Measurements from ENCODE around the gene PIGB.

Gene PIGB

GRCh38 chr15:55343168-55343567 lies 24.1 kb downstream of the PIGB start:
- Histone ChIP-seq H3K27me3 (ENCODE audit: control insufficient read depth in 5 of 5, insufficient read depth in 4 of 5, low read length in 5 of 5) (no peaks in the 10 kb centered on the region), H3K27ac (ENCODE audit: low read depth, low read length) (no peak overlapping the region), H3K36me3 (ENCODE audit: control insufficient read depth in 5 of 5, insufficient read depth in 5 of 5, low read length in 5 of 5) (peaks cover 0 to 23% (median 9%) of the 10 kb centered on the region in 5 donors), H3K4me3 (ENCODE audit: low read depth in 1 of 5, low read length in 5 of 5) (no peak overlapping the region), H3K4me1 (ENCODE audit: control insufficient read depth in 5 of 5, insufficient read depth in 5 of 5, low read length in 5 of 5) (peaks cover 0 to 7% (median 5%) of the 10 kb centered on the region in 5 donors), H3K9ac (ENCODE audit: low read length in 5 of 5) (no peak overlapping the region), H3K9me3 (ENCODE audit: control insufficient read depth in 5 of 5, low read length in 5 of 5) (no peaks in the 10 kb centered on the region)

- Histone ChIP-seq H3K9me3 (ENCODE audit: control insufficient read depth in 5 of 5, low read length in 5 of 5) (no peaks in the 10 kb centered on the region), H3K4me3 (ENCODE audit: low read depth in 1 of 5, low read length in 5 of 5) (no peak overlapping the region), H3K9ac (ENCODE audit: low read length in 5 of 5) (no peak overlapping the region), H3K27ac (ENCODE audit: low read depth, low read length) (no peak overlapping the region), H3K36me3 (ENCODE audit: control insufficient read depth in 5 of 5, insufficient read depth in 5 of 5, low read length in 5 of 5) (peaks cover 0 to 19% (median 6%) of the 10 kb centered on the region in 5 donors), H3K4me1 (ENCODE audit: control insufficient read depth in 5 of 5, insufficient read depth in 5 of 5, low read length in 5 of 5) (peaks cover 0 to 7% (median 5%) of the 10 kb centered on the region in 5 donors), H3K27me3 (ENCODE audit: control insufficient read depth in 5 of 5, insufficient read depth in 4 of 5, low read length in 5 of 5) (no peaks in the 10 kb centered on the region)
These were observed 25.2 kb downstream of the PIGB start for GRCh38 chr15:55344206-55344605.

- Histone ChIP-seq H3K9ac (ENCODE audit: low read length in 5 of 5) (no peak overlapping the region), H3K4me3 (ENCODE audit: low read depth in 1 of 5, low read length in 5 of 5) (no peak overlapping the region), H3K9me3 (ENCODE audit: control insufficient read depth in 5 of 5, low read length in 5 of 5) (no peaks in the 10 kb centered on the region), H3K36me3 (ENCODE audit: control insufficient read depth in 5 of 5, insufficient read depth in 5 of 5, low read length in 5 of 5) (peaks cover 0 to 12% (median 9%) of the 10 kb centered on the region in 5 donors), H3K4me1 (ENCODE audit: control insufficient read depth in 5 of 5, insufficient read depth in 5 of 5, low read length in 5 of 5) (peaks cover 0 to 7% (median 5%) of the 10 kb centered on the region in 5 donors), H3K27ac (ENCODE audit: low read depth, low read length) (no peak overlapping the region), H3K27me3 (ENCODE audit: control insufficient read depth in 5 of 5, insufficient read depth in 4 of 5, low read length in 5 of 5) (no peaks in the 10 kb centered on the region)
These were observed 29.3 kb downstream of the PIGB start for GRCh38 chr15:55348281-55348778.

- H3K36me3 ChIP-seq (ENCODE audit: control insufficient read depth in 5 of 5, insufficient read depth in 5 of 5, low read length in 5 of 5), result peaks cover 0 to 13% (median 9%) of the 10 kb centered on the region in 5 donors
- H3K27ac ChIP-seq (ENCODE audit: low read depth, low read length), result no peak overlapping the region
- H3K27me3 ChIP-seq (ENCODE audit: control insufficient read depth in 5 of 5, insufficient read depth in 4 of 5, low read length in 5 of 5), result no peaks in the 10 kb centered on the region
These were observed 30.3 kb downstream of the PIGB start for GRCh38 chr15:55349282-55349681.

GRCh38 chr15:55353025-55353424 lies 34.0 kb downstream of the PIGB start:
- Histone ChIP-seq H3K27ac (ENCODE audit: low read depth, low read length) (no peak overlapping the region), H3K27me3 (ENCODE audit: control insufficient read depth in 5 of 5, insufficient read depth in 4 of 5, low read length in 5 of 5) (no peaks in the 10 kb centered on the region), H3K4me3 (ENCODE audit: low read depth in 1 of 5, low read length in 5 of 5) (no peak overlapping the region), H3K4me1 (ENCODE audit: control insufficient read depth in 5 of 5, insufficient read depth in 5 of 5, low read length in 5 of 5) (no peaks in the 10 kb centered on the region), H3K9me3 (ENCODE audit: control insufficient read depth in 5 of 5, low read length in 5 of 5) (no peaks in the 10 kb centered on the region), H3K36me3 (ENCODE audit: control insufficient read depth in 5 of 5, insufficient read depth in 5 of 5, low read length in 5 of 5) (peaks cover 3 to 35% (median 29%) of the 10 kb centered on the region in 5 donors), H3K9ac (ENCODE audit: low read length in 5 of 5) (no peak overlapping the region)

More at GRCh38 chr15:55349282-55349681, 30.3 kb downstream of the PIGB start:
- Histone ChIP-seq H3K9ac (ENCODE audit: low read length in 5 of 5) (no peak overlapping the region), H3K9me3 (ENCODE audit: control insufficient read depth in 5 of 5, low read length in 5 of 5) (no peaks in the 10 kb centered on the region), H3K4me1 (ENCODE audit: control insufficient read depth in 5 of 5, insufficient read depth in 5 of 5, low read length in 5 of 5) (peaks cover 0 to 3% (median 1%) of the 10 kb centered on the region in 5 donors), H3K4me3 (ENCODE audit: low read depth in 1 of 5, low read length in 5 of 5) (no peak overlapping the region)

GRCh38 chr15:55356985-55357585 lies 38.1 kb downstream of the PIGB start:
- H3K4me1 ChIP-seq (ENCODE audit: control insufficient read depth in 5 of 5, insufficient read depth in 5 of 5, low read length in 5 of 5), result no peaks in the 10 kb centered on the region
- no peak overlapping the region for H3K4me3 ChIP-seq (ENCODE audit: low read depth in 1 of 5, low read length in 5 of 5)
- no peaks in the 10 kb centered on the region for H3K27me3 ChIP-seq (ENCODE audit: control insufficient read depth in 5 of 5, insufficient read depth in 4 of 5, low read length in 5 of 5)
- H3K36me3 ChIP-seq (ENCODE audit: control insufficient read depth in 5 of 5, insufficient read depth in 5 of 5, low read length in 5 of 5), result peaks cover 10 to 50% (median 35%) of the 10 kb centered on the region in 5 donors
- no peak overlapping the region for H3K9ac ChIP-seq (ENCODE audit: low read length in 5 of 5)
- no peaks in the 10 kb centered on the region for H3K9me3 ChIP-seq (ENCODE audit: control insufficient read depth in 5 of 5, low read length in 5 of 5)
- H3K27ac ChIP-seq (ENCODE audit: low read depth, low read length), result no peak overlapping the region

GRCh38 chr15:55357774-55358173 lies 38.8 kb downstream of the PIGB start:
- peaks cover 15 to 50% (median 35%) of the 10 kb centered on the region in 5 donors for H3K36me3 ChIP-seq (ENCODE audit: control insufficient read depth in 5 of 5, insufficient read depth in 5 of 5, low read length in 5 of 5)
- H3K27me3 ChIP-seq (ENCODE audit: control insufficient read depth in 5 of 5, insufficient read depth in 4 of 5, low read length in 5 of 5), result no peaks in the 10 kb centered on the region
- H3K9ac ChIP-seq (ENCODE audit: low read length in 5 of 5), result no peak overlapping the region
- no peak overlapping the region for H3K27ac ChIP-seq (ENCODE audit: low read depth, low read length)
- H3K4me1 ChIP-seq (ENCODE audit: control insufficient read depth in 5 of 5, insufficient read depth in 5 of 5, low read length in 5 of 5), result no peaks in the 10 kb centered on the region
- H3K9me3 ChIP-seq (ENCODE audit: control insufficient read depth in 5 of 5, low read length in 5 of 5), result no peaks in the 10 kb centered on the region
- no peak overlapping the region for H3K4me3 ChIP-seq (ENCODE audit: low read depth in 1 of 5, low read length in 5 of 5)

- no peaks in the 10 kb centered on the region for H3K4me1 ChIP-seq (ENCODE audit: control insufficient read depth in 5 of 5, insufficient read depth in 5 of 5, low read length in 5 of 5)
- no peak overlapping the region for H3K9ac ChIP-seq (ENCODE audit: low read length in 5 of 5)
- H3K27me3 ChIP-seq (ENCODE audit: control insufficient read depth in 5 of 5, insufficient read depth in 4 of 5, low read length in 5 of 5), result no peaks in the 10 kb centered on the region
- H3K4me3 ChIP-seq (ENCODE audit: low read depth in 1 of 5, low read length in 5 of 5), result no peak overlapping the region
- peaks cover 15 to 55% (median 38%) of the 10 kb centered on the region in 5 donors for H3K36me3 ChIP-seq (ENCODE audit: control insufficient read depth in 5 of 5, insufficient read depth in 5 of 5, low read length in 5 of 5)
- no peaks in the 10 kb centered on the region for H3K9me3 ChIP-seq (ENCODE audit: control insufficient read depth in 5 of 5, low read length in 5 of 5)
- H3K27ac ChIP-seq (ENCODE audit: low read depth, low read length), result no peak overlapping the region
These were observed 39.4 kb downstream of the PIGB start for GRCh38 chr15:55358471-55358870.

GRCh38 chr15:55360256-55360655 lies 41.2 kb downstream of the PIGB start:
- H3K36me3 ChIP-seq (ENCODE audit: control insufficient read depth in 5 of 5, insufficient read depth in 5 of 5, low read length in 5 of 5), result peaks cover 15 to 55% (median 41%) of the 10 kb centered on the region in 5 donors
- H3K4me1 ChIP-seq (ENCODE audit: control insufficient read depth in 5 of 5, insufficient read depth in 5 of 5, low read length in 5 of 5), result no peaks in the 10 kb centered on the region
- no peaks in the 10 kb centered on the region for H3K9me3 ChIP-seq (ENCODE audit: control insufficient read depth in 5 of 5, low read length in 5 of 5)
- no peaks in the 10 kb centered on the region for H3K27me3 ChIP-seq (ENCODE audit: control insufficient read depth in 5 of 5, insufficient read depth in 4 of 5, low read length in 5 of 5)
- no peak overlapping the region for H3K27ac ChIP-seq (ENCODE audit: low read depth, low read length)
- H3K9ac ChIP-seq (ENCODE audit: low read length in 5 of 5), result no peak overlapping the region
- no peak overlapping the region for H3K4me3 ChIP-seq (ENCODE audit: low read depth in 1 of 5, low read length in 5 of 5)

GRCh38 chr15:55361048-55361447 lies 42.0 kb downstream of the PIGB start:
- Histone ChIP-seq H3K9me3 (ENCODE audit: control insufficient read depth in 5 of 5, low read length in 5 of 5) (no peaks in the 10 kb centered on the region), H3K4me3 (ENCODE audit: low read depth in 1 of 5, low read length in 5 of 5) (no peak overlapping the region), H3K27me3 (ENCODE audit: control insufficient read depth in 5 of 5, insufficient read depth in 4 of 5, low read length in 5 of 5) (no peaks in the 10 kb centered on the region), H3K9ac (ENCODE audit: low read length in 5 of 5) (no peak overlapping the region), H3K27ac (ENCODE audit: low read depth, low read length) (no peak overlapping the region), H3K4me1 (ENCODE audit: control insufficient read depth in 5 of 5, insufficient read depth in 5 of 5, low read length in 5 of 5) (no peaks in the 10 kb centered on the region), H3K36me3 (ENCODE audit: control insufficient read depth in 5 of 5, insufficient read depth in 5 of 5, low read length in 5 of 5) (peaks cover 15 to 48% (median 37%) of the 10 kb centered on the region in 5 donors)

Measured in subcutaneous abdominal adipose tissue (tissue), 5 donors.